Endothelial cell of umbilical vein (primary cell): ENCODE measurements around the gene ENKD1.

Experiments used
- MYC ChIP-seq: IDR thresholded peaks from one replicate; pipeline ENCODE4 v1.6.1; 2011; ENCODE audit warnings: mild to moderate bottlenecking, low read depth, low read length
- POLR2A ChIP-seq: IDR thresholded peaks from 2 replicates; pipeline ENCODE4 v1.6.1; 2012; ENCODE audit warnings: low read depth, mild to moderate bottlenecking, control low read depth, low read length

DNA sequence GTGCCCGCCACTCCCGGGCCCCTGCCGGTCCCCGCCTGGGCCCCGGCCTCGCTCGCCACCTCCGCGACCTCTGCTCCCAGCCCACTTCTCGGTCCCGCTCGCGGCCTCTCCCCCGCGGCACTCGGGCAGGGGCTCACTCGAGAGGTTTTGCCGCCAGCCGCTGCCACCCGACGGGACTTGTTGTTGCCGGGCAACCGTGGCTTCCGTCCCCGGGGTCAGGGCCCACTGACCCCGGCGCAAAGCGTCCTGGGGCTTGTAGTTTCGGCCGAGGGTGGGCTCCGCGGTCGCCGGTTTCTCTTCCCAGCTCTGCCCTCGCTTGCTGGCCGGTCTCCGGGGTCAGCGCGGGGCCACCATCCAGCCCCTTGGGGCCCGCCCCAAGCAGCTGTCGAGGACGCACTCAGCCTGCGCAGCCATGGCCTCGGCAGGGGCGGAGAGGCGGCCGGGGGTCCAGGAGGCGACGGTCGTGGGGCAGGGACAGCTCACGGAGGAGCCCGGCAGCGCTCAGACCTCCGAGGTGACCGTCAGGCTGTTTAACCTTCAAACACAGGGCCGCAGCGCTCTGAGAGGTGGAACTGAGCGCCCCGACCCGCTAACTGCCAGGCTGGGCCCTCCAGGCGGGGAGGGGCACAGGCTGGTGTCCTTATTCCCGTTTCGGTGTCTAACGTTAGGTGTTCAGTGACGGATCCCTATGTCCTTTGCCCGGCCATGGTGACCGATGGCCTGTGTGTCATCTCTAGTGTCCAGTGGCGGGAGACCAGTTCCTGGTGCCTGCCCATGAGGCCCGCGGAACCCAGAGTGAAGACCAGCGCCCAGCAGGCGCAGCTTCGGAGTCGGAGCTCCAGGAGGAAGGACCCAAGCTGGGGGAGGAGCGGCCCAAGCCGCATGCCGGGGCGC, at the start of gene ENKD1, which contains the start of gene C16orf86:
- TF ChIP-seq POLR2A (no peak), MYC (no peak)
